Measurements from ENCODE around the gene MPZL3.

DNA sequence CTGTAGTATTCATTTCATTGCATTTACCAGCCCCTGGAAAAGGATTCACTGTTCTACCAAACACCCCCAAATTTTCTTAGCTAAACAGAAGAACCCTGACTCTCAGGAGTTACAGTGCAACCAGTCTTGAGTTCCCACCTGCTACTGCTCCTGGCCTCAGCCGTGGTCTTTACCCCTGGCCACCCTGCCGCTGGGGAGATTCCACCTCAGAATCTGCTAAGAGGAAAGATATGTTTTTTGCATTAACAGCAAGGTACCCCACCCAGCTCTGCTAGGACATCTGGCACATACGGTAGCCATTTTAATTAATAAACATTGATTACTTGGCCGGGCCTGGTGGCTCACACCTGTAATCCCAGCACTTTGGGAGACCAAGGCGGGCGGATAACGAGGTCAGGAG, 36.4 kb downstream of the MPZL3 start:
- TF ChIP-seq, protein P1, sequence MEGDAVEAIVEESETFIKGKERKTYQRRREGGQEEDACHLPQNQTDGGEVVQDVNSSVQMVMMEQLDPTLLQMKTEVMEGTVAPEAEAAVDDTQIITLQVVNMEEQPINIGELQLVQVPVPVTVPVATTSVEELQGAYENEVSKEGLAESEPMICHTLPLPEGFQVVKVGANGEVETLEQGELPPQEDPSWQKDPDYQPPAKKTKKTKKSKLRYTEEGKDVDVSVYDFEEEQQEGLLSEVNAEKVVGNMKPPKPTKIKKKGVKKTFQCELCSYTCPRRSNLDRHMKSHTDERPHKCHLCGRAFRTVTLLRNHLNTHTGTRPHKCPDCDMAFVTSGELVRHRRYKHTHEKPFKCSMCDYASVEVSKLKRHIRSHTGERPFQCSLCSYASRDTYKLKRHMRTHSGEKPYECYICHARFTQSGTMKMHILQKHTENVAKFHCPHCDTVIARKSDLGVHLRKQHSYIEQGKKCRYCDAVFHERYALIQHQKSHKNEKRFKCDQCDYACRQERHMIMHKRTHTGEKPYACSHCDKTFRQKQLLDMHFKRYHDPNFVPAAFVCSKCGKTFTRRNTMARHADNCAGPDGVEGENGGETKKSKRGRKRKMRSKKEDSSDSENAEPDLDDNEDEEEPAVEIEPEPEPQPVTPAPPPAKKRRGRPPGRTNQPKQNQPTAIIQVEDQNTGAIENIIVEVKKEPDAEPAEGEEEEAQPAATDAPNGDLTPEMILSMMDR (IDR thresholded peaks at IDR 0.05), result no peak
- no peak for TF ChIP-seq POLR2A (IDR thresholded peaks at IDR 0.05)

All from esophagus squamous epithelium (tissue), 4 donors.